Activated effector memory CD4-positive, alpha-beta T cell treated with Interleukin-2 at 50 U/mL for 16 hours (primary cell): ENCODE measurements around the gene CORIN.

ENCODE experiments used
- DNase-seq: peaks from one replicate; pipeline ENCODE4 v3.0.0-alpha.2; 2020

The CORIN gene, protein sequence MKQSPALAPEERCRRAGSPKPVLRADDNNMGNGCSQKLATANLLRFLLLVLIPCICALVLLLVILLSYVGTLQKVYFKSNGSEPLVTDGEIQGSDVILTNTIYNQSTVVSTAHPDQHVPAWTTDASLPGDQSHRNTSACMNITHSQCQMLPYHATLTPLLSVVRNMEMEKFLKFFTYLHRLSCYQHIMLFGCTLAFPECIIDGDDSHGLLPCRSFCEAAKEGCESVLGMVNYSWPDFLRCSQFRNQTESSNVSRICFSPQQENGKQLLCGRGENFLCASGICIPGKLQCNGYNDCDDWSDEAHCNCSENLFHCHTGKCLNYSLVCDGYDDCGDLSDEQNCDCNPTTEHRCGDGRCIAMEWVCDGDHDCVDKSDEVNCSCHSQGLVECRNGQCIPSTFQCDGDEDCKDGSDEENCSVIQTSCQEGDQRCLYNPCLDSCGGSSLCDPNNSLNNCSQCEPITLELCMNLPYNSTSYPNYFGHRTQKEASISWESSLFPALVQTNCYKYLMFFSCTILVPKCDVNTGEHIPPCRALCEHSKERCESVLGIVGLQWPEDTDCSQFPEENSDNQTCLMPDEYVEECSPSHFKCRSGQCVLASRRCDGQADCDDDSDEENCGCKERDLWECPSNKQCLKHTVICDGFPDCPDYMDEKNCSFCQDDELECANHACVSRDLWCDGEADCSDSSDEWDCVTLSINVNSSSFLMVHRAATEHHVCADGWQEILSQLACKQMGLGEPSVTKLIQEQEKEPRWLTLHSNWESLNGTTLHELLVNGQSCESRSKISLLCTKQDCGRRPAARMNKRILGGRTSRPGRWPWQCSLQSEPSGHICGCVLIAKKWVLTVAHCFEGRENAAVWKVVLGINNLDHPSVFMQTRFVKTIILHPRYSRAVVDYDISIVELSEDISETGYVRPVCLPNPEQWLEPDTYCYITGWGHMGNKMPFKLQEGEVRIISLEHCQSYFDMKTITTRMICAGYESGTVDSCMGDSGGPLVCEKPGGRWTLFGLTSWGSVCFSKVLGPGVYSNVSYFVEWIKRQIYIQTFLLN

DNA sequence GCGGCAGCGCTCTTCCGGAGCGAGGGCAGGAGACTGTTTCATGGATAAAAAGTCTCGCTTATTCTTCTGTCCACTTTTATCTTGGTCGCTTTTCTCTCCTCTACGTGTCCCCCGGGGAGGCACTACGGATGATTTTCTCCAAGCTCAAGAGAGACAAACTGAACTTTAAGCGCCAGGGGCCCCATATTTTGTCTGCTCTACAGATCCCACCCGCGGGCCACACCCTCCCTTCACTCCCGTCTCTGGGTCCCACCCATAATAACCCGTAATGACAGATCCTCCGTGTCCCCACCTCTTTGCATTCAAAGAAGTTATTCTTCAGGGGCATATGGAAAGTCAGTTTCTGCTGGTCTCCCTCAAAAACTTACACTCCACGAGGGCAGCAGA lies at the start of gene CORIN:
Gene CORIN, minus strand, starts transcription at position 160 of the 387 bp plus-strand sequence. Its CDS starts 118 bp downstream, at position 42.
- DNase-seq: no peak

DNA sequence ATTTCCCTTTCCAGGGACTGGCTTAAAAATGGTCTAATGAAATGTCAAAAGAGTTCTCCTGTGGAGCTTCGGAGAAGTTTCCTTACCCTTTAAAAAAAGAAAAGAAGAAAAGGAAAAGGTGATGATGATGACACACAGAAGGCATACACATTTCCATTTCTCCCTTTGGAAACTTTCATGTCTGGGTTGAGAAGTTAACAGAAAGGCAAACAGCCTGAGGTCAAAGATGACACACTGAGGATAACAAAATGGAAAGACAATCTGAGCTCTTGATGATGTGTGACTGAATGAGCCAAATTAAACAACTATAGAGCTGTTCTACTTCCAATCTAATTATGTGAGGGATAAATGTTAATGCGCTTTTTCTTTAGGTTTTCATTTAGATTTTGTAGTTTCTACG lies 44.4 kb upstream of the CORIN start:
- no peak for DNase-seq

DNA sequence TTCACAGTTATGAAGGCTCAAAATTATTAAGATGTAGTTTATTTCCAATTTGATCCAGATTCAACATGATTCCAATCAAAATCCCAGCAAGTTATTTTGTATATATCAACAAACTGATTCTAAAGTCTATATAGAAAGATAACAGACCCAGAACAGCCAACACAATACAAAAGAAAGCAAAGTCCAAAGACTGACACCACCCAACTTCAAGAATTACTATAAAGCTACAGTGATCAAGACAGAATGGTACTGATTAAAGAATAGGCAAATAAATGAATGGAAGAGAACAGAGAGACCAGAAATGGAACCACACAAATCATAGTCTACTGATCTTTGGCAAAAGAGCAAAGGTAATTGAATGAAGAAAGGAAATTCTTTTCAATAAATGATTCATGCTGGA lies 41.6 kb upstream of the CORIN start:
- no peak for DNase-seq

DNA sequence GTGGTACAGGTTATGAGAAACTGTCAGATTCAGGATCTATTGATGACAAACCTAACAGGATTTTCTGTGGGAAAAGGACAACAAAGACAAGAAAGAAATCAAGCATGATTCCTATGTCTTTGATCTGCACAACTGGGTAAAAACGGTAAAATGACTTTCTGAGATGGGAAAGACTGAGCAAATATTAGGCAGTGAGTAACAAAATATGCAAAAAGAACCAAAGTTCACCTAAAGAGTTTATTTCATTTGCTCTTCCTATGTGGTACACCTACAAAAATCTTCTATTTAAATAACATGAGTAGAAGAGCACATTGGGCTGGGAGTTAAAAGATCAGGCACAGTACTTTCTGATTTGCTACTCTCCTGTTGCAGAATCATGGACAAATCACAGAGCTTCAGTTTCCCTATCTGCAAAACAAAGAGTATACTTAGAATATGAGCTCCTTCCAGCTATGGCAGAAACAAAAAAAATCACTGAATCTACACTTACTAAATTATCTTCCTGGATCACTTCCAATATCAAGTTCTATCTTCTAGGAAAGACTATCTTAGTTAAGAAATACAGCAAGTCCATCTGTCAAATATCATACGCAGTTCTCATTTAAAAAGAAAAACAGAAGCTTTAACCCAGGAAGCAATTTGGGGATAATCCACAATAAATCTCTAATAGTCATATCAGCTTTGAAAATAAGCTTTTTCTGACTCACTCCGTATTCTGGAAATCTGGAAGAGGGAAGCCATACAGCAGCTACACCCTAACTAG lies 39.1 kb upstream of the CORIN start:
- DNase-seq: no peak

DNA sequence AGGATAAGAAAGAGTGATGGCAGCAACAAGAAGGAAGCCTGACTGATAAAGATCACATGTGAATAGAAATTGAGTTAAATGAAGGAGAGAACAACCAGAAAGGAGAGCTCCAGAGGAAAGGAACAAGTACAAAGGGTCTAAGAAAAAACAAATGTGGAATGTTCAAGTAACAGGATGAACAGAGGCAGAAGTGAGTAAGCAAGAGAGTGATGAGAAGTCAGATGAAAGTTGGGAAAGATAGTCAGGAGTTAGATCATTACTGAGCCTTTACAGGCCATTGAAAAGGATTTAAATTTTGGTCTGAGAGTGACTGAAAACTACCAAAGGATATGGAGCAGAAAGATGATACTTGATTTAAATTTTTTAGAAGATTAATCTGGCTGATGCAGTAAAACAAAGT lies 38.4 kb upstream of the CORIN start:
- no peak for DNase-seq

DNA sequence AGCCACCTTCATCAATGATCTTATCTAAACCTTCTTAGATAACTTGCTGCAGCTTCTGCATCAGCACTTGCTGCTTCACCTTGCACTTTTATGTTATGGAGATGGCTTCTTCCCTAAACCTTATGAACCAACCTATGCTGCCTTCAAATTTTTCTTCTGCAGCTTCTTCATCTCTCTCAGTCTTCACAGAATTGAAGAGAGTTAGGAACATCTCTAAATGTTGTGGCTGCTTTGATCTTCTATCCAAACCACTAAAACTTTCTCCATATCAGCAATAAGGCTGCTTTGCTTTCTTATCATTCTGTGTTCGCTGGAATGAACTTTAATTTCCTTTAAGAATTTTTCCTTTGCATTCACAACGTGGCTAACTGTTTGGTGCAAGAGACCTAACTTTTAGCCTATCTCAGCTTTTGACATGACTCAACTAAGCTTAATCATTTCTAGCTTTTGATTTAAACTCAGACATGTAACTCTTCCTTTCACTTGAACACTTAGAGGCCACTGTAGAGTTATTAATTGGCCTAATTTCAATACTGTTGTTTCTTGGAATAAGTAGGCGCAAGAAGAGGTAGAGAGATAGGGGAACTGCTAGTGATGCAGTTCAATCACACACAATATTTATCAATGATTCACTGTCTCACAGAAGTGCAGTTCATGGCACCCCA lies 36.1 kb upstream of the CORIN start:
- DNase-seq: no peak

DNA sequence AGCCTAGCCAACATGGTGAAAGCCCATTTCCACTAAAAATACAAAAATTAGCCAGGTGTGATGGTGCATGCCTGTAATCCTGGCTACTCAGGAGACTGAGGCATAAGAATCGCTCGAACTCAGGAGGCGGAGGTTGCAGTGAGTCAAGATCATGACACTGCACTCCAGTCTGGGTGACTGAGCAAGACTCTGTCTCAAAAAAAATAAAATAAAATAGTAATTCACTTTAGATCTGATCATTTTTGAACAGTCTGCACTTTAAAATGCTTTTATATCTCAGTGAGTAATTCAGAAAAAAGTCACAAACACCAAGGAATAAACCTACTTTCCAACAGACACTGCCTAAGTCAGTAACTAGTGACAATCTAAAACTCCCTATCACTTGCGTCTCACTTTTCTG lies 25.6 kb upstream of the CORIN start:
- DNase-seq: no peak

DNA sequence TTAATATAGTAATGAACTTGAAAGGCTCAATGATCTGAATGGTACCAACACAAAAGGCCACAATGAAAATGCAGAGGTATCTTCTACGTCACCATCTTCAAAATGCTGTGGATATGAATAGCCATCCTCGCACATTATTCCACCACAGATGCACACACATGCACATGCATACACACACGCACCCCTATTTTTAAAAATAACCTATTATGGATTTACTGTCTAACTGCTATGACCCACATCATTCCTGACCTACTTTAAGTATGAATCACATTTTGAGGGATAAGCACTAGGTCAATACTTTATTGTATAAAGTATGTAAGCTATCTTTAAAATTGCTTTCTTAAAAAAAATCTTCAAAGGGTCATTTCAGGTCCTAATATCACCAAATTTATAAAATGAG lies 24.4 kb upstream of the CORIN start:
- DNase-seq: no peak

DNA sequence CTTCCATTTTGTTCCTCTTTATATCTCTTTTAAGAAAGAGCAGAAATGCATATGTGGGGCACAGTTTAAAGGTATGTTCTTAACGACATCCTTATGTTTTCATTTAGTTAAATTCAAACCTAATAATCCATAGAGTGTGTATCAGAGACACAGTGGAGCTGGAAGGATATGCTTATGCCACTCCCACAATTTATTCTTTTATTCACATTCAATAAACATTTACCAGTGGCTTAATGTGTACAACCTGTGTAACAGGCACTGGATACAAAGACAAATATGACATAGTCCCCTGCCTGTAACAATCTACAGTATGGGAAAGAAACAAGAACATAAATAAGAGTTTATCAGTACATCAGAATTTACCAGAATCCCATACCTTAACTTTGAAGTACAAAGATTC lies 22.4 kb upstream of the CORIN start:
- DNase-seq: no peak

DNA sequence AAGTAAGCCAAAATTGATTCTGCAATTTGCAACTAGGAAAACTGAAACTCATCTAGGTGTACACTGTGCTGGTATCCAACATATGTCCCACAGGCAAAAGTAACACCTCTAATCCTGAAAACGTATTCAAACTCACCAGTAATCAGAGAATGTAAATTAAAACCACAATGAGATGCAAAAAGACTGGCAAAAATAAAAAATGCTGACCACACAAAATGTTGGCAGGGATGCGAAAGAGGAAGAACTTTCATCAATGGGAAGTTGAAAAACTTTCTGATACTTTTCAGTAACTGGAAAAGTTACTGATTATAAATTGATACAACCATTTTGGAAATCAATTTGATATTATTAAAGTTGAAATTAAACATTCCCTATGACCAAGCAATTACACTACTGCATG lies 20.1 kb upstream of the CORIN start:
- DNase-seq: no peak

DNA sequence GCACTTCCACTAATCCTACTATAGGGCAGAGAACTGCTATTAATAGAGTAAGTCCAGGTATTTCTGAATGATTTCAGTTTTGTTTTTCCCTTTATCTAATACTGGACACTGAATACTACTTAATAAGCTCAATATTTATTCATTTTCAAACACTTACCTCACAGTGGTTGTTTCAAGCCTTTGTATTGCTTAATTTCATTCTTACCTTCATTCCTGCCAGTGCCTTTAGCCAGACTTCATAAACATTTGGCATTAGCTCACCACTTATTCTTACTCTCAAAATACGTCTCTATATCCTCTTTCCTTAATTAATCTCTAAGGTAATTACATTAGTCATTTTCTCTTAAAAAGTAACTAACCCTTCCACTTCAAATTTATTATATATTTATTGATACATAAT lies 18.8 kb upstream of the CORIN start:
- DNase-seq: no peak

DNA sequence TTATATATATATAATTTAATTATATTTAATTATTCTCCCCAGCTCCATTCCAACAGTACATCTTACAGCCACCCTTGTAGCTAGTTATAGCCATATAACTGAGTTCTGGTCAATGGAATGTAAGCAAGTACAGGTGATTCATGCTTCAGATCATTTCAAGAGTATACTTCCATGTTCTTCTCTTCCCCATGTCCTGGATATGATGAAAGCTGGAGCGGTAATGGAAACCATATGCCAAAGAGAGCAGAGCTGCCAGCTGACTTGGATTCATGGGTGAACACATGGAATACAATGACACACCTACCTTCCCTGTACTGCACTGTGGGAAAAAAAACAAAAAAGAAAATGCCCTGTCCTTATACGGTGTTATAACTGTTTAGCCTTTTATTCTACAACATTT lies 17.5 kb upstream of the CORIN start:
- DNase-seq: no peak

DNA sequence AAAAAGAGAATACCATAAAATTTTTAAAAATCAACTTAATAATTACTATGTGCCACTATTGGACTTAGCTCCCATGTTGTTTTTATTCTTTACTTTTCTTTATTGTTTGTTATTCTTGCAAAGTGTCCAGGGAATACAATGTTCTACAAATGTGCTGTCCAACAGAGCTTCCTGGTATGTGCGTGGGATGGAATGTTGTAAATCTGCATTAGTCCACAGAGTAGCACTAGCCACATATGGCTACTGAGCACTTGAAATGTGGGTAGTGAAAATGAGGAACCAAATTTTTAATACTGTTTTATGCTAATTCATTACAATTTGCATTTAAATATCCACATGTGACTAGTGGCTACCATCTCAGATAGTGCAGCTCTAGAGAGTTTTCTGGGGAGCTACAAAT lies 14.3 kb upstream of the CORIN start:
- DNase-seq: no peak

DNA sequence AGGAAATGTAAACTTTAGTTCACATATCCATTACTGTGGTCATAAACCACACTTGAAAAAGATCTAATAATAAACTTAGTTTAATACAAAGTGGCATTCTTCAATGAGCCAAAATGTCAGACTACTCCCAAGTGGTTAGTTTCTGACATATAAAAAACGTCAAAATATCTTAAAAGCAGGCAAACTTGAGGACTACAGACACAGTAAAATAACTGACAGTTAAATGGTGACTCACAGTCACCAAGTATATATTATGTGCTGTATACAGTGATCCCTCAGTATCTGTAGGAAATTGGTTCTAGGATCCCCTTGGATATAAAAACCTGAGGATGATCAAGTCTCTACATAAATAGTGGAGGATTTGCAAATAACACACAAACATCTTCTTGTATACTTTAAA lies 11.6 kb upstream of the CORIN start:
- DNase-seq: no peak

DNA sequence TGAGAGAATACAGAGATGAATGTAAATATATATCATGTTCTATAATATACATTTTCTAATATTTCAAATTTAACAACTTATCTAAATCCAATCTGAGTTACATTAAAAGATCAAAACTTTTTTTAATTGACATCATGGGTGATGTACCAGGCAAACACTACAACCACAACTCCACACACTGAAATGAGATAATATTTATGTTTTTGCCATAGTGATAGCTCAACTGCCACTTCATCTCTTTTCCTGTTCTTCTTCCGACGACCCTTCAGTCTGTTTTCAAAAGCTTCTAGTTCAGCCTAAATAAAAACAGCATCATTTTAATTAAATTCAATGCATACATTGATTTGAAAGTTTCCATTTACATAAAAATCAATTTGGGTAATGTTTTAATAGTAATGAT lies 10.2 kb upstream of the CORIN start:
- DNase-seq: no peak

DNA sequence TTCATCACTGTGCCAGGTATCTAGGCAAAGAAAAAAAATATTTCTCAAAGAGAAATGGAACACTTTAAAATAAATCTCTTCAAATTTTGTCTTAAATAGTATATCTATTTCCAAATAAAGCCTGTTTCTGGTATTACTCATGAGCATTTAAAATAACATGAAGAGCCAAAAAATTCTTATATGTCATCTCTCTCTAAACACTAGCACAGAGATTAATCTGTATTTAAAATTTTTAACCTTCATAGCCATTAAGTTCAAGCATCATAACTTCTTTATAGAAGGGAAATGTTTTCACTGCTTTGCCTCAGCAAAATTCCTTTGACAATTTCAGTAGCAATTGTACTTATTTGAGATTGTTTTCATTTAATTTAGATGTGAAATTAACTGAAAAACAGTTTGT lies 5.1 kb upstream of the CORIN start:
- DNase-seq: no peak

DNA sequence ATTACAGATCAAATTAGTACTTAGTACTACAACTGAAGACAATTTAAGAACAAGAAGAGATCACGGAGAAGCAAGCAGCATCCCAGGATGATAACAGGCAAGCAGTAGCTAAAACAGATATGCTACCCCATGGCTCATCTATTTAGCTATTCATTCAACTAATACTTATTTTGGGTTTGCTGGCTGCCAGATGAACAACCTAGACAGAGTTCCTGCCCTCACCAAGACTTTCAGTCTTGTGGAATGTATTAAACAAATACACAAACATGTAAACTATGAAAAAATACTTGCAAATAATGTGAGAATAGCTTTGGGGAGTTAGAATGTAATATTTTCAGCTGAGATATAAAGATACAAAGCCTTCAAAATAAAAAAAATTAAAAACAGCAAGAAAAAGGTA lies 2.4 kb upstream of the CORIN start:
- no peak for DNase-seq

DNA sequence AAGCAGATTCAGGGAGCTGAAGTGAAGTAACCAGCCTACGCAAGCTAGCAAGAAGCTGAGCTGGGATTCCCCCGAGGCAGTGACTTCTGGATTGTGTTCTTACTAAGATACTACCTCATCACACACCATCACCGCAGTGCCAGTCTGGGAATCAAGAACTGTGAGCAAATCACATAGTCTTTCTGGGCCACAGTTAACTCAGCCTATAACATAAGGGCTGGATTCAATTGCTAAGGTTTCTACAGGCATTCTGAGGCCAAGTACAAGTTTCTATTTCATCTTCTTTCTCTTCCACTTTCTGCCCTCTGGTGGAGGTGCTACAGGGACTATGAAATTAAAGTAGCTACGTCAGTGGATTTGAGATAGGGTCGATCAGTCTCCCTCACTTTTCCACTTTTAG lies 1.4 kb upstream of the CORIN start:
- no peak for DNase-seq

DNA sequence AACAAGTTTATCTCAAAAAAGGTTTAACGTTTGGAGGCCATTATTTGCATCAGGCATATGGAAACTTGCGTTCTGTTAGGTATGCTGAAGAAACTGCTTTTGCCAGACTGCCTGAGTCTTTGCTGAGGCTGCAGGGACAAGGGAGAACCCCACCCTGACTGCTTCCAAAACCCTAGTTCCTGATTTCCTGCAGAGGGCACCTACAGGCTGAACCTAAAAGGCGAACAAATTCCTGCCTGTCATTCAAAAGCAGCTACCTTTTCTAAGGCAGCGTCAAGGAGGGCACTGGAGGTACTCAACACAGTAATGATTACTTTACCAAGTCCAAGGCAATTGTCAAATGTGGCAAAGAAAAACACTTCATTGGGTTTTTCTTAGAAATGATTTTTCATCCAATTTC lies 578 bp upstream of the CORIN start:
- no peak for DNase-seq

DNA sequence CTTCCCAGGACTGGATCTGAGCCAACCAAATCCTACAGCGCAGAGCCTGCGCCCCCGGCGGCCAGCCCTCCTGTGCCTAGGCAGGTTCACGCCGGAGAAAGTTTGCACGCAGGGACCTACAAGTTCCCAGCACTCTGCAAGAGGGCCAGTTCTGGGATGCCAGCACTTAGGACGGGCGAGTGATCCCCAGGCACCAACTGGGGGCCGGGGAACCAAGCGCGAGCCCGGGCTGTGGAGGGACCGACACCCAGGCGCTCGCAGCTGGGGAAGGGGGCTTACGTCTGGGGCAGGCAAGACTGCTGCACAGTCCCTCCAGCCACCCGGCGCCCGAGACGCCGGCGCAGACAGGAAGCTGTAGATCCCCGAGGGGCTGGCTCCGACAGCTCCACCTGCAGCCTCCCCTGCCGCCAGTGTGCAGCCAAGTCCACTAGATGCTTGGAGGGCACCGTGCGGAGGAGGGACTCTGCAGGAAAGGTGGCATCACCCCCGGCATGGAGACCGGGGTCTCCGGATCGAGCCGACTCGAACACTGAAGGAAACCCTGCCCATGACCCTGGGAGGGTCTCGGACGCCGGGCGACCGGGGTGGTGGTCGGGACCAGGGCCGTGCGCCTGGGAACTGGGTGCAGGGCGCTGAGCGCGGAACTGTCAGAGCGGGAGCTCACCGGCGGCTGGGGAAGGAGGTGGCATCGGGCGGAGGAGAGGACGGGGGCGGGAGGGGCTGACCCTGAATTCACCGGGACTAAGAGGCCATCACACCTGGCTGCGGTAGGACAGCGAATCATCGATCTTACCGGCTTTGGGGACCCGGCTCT lies 566 bp downstream of the CORIN start:
- DNase-seq: peak; percentile 34

DNA sequence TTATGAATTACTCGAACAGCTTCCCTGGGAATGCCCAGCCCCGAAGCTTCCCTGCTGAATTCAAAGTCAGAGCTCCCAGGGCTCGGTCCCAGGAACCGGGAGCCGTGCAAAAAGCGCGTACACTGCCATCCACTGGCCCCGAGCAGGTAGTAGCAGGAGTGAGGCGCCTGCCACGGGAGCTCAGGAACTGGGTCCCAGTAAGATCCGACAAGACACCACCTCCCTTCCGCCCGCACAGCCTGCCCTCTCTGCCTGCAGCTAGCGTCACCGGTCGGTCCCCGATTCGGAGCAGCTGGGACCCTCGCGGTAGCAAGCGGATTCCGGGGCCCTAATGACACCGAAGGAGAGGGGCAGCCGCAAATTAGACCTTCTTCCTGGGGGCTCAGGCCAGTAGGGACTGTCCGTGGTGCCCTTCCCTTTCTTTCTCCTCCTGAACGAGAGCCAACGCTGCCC lies 1.2 kb downstream of the CORIN start:
- peak; percentile 29 for DNase-seq

DNA sequence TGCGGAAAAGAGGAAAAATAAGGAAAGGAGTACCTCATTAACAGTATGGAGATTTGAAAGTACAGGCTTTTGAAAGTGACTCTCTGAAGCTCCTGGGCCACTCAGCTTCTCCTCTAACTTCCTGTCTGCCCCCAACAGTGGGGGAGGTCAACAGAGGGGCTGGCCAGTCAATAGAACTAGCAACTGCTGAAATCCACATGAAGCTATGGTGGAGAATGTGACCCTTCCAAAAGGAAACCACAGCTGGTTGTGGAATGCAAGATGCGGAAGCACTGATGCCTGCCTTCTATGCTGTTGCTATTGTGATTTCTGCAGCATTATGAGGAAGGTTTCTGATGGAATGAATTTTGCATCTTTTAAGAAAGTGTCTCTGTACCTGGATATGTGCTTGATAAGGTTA lies 2.4 kb downstream of the CORIN start:
- DNase-seq: no peak
